A549 treated with AZD2906 at 1 μM for 4 hours (cell line): ENCODE measurements around the gene C19orf67. TPM values are rescaled to one million over a fixed set of nuclear protein-coding genes. Genes with fewer than 3 reads are reported as not detected.

Experiments
- total RNA-seq: library from RNA; stranded (reverse); fragments of 200-300 nt; extraction: Qiagen RNA extraction; gene quantifications from 5 replicates; pipeline ENCODE4 v1.2.3, GENCODE V29; 2022

The C19orf67 gene
- not detected in 5 replicates for total RNA-seq

DNA sequence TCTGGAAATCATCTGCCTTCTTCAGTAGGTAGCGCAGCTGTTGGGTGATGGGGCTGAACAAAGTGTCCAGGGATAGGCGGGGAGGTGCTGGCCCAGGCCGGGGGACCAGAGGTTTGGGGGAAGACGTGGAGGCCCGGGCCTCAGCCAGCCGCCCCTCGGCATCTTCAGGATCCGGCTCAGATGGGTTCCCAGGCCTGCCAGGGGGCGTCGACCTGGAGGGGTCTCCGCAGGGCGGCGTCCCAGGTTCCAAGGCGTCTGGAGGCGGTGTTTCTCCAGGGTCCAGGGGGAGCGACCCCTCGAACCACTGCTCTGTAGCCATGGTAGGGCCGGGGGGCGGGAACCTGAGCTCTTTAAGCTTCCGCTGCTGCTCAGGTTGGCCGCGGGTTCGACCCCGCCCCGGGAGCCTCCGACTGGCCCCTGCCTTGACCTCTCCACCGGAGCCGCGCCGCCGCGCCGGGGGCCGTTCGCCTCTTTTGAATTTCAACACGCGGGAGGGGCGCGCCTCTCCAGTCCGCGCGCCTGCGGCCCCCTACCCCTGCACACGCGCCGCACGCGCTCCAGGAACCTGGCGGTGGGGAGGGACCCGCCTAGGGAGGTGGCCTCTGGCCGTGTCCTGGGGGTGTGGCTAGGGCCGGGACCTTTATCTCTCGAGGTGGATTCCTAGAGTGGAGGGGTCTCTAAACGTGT lies at the start of gene C19orf67:
C19orf67 (minus strand) TSS at position 475 of the 687 bp plus-strand sequence; CDS start at position 319, 156 bp downstream.

DNA sequence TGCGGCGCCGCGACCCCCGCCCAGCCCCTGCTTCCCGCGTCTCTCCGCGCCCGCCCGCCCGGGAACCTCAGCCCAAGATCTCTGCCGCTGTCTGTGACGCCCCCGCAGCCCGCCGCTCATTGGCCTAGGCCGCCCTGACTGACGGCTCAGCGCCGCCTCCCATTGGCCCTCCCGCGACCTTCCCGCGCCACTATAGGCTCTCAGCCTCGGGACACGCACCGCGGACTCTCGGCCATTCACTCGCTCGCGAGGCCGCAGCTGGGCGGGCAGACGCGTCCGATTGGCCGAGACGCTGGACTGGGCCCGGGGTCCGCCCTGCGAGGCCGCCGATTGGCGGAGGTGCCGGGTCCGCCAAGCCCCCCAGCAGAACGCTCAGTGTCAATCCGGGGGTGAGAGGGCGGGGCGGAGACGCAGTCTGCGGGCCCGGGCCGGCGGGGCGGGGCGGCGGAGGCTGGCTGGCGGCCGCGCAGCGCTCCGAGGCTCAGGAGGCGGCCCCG lies 32.1 kb upstream of the C19orf67 start, which contains the start of gene PRKACA:
PRKACA (minus strand) TSS at position 95 of the 497 bp plus-strand sequence. CDS start 215 bp downstream, outside the sequence.

DNA sequence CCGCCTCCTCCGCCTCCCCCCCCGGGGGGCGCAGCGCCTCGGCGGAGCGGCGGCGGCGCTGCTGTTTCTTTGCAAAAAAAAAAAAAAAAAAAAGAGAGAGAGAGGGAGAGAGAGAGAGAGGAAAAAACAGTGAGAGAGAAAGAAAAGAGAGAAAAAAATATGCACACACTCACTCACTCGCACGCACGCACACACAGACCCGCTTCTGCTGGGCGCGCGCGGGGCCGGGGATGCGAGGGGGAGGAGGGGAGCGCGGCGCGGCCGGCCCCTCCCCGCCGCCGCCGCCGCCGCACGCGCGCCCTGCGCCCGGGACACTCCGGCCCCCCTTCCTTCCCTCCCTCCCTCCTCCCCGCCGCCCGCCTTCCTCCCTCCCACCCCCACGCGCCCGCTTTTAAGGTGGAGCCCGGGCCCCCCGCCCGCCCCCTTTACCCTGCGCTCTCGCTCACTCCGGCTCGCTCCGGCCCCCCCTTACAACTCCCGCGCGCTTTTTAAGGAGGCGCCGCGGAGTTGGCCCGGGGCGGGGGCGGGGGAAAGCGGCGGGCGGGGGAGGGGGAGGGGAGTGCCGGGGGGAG lies 5.0 kb upstream of the C19orf67 start, which contains the start of gene SAMD1:
SAMD1 (minus strand) TSS at position 243 of the 572 bp plus-strand sequence.

DNA sequence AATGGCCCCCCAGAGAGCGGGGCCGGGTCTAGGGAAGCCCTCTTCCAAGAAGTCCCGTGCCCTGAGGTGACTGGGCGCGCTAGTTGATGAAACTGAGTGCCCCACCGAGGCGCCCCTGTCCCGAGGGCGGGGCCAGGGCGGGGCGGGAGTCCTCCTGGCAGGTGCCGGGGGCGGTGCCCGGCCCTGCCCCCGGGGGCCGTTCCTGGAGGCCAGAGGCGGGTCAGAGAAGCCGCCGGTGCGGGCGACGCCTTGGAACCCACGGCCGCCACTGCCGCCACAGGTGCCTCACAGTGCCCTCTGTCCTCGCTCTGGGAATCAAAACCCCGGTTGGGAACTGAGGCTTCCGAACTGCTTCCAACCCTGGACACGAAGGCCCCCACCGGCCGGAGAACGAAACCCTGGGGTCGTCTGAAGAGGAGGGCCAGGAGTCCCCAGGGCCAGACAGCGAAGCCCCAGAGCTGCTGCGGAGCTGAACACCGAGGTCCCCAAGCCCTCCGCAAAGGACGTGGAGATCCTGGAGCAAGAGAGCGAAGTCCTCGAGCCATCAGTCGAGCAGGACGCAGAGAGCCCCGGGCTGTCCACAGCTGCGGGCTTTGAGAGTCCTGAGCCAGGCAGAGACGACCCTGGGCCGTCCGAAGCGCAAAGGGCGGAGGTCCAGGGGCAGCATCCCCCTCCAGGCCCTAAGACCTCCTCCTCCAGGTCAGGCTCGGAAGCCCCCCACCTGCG lies 12.9 kb downstream of the C19orf67 start, which contains the start of gene MISP3:
MISP3 (plus strand) TSS at position 252 of the 726 bp plus-strand sequence. CDS start 524 bp downstream, outside the sequence.

DNA sequence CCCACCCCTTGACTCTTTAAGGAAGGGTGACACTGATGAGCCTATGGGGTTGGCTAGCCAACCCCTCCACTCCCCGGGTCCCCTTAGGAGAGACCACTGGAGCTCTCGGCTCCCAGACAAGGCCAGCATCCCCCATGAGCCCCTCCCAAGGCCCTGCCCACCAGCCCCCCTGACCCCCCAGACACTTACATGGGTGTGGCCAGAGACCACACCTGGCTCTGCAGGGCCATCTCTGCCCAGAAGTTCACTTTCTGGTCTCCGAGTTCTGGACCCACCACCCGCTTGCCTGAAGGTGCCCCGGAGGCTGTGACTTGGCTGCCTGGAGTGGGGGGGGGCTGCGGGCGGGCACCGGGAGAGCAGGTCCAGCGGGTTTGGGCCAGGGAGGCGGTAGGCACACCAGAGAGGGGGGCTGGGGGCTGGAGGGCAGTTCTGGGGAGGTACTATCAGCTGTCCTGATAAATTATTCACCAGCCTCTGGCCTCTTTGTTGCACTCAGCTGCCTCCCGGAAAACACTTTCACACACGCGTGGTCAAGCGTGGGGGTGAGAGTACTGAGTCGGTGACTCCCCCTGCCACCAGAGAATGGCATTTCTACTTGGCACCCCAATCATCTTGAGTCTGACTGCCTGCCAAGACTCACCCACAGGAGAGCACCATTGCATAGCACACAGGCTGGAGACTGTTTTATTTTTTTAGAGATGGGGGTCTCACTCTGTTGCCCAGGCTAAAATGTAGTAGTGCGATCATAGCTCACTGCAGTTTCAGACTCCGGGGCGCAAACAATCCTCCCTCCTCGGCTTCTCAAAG lies 23.6 kb downstream of the C19orf67 start, which contains the start of gene PALM3:
PALM3 (minus strand) TSS at position 326 of the 807 bp plus-strand sequence; CDS start at position 230, 96 bp downstream.

DNA sequence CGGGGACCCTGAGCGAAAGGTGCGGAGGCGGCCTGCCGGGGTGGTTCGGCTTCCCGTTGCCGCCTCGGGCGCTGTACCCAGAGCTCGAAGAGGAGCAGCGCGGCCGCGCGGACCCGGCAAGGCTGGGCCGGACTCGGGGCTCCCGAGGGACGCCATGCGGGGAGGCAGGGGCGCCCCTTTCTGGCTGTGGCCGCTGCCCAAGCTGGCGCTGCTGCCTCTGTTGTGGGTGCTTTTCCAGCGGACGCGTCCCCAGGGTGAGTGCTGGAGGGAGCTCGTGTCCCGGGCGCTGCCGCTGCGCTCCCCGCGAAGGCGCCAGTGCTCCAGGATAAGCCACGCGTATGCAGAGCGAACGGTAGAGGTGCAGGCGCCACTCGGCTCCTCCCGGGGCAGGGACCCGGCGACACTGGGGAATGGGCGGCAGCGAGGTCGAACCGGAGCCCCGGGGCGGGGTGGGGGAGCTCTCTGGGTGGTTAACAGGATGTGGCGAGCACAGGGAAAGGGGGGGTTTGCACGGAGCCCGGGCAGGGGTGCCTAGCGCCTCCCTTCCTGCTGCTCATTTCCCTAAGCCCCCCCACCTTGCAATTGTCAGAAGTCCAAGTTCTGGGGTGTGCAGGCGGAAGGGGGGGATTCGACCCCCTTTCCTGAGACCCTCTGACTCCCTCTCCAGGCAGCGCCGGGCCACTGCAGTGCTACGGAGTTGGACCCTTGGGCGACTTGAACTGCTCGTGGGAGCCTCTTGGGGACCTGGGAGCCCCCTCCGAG lies 53.7 kb downstream of the C19orf67 start, which contains the start of gene IL27RA:
IL27RA (plus strand) TSS at position 44 of the 762 bp plus-strand sequence; CDS start at position 155, 111 bp downstream.

Other genes with a start within 250 kb of the C19orf67 start
- gene NANOS3, start 208.6 kb downstream of the C19orf67 start, total RNA-seq, result 2.1 to 3.6 TPM (median 2.8 TPM) in 5 replicates
- 0.34 to 0.57 TPM (median 0.46 TPM) in 4 of 5 replicates, not detected in the other for gene BRME1, start 179.7 kb downstream of the C19orf67 start, total RNA-seq
- 7.7 to 9.5 TPM (median 9.3 TPM) in 5 replicates for gene CC2D1A, start 179.6 kb downstream of the C19orf67 start, total RNA-seq
- 0.65 to 1.6 TPM (median 1.4 TPM) in 5 replicates for gene PODNL1, start 147.4 kb downstream of the C19orf67 start, total RNA-seq
- gene DCAF15, start 133.3 kb downstream of the C19orf67 start, total RNA-seq, result 14.7 to 24.0 TPM (median 20.5 TPM) in 5 replicates
- 3.2 to 5.4 TPM (median 4.8 TPM) in 5 replicates for gene RFX1, start 79.5 kb downstream of the C19orf67 start, total RNA-seq
- not detected in 5 replicates for gene RLN3, start 57.6 kb downstream of the C19orf67 start, total RNA-seq
- 8.4 to 10.7 TPM (median 9.2 TPM) in 5 replicates for gene IL27RA, start 54.0 kb downstream of the C19orf67 start, total RNA-seq
- 1.4 to 2.6 TPM (median 2.2 TPM) in 5 replicates for gene PALM3, start 23.7 kb downstream of the C19orf67 start, total RNA-seq
- 2.2 to 4.3 TPM (median 3.9 TPM) in 5 replicates for gene MISP3, start 13.0 kb downstream of the C19orf67 start, total RNA-seq
- 32.9 to 42.4 TPM (median 37.0 TPM) in 5 replicates for gene SAMD1, start 5.0 kb upstream of the C19orf67 start, total RNA-seq
- gene PRKACA, start 32.0 kb upstream of the C19orf67 start, total RNA-seq, result 28.7 to 36.9 TPM (median 29.6 TPM) in 5 replicates
- 28.6 to 31.7 TPM (median 30.7 TPM) in 5 replicates for gene ASF1B, start 50.8 kb upstream of the C19orf67 start, total RNA-seq
- 5.6 to 8.8 TPM (median 6.7 TPM) in 5 replicates for gene ADGRL1, start 120.4 kb upstream of the C19orf67 start, total RNA-seq